PC-9 (cell line): ENCODE measurements around the gene RRM2.

Source experiments
- CTCF ChIP-seq: fragments of 200-600 bp; sonication (generic); conservative IDR thresholded peaks from 2 replicates; pipeline ENCODE4 v1.6.1; 2017; ENCODE audit warnings: mixed run types, antibody characterized with exemption, mild to moderate bottlenecking, moderate library complexity
- EZH2 ChIP-seq: fragments of 200-600 bp; sonication (generic); IDR thresholded peaks from 2 replicates; pipeline ENCODE4 v1.8.0; 2017; ENCODE audit warnings: antibody characterized with exemption, low read depth

GRCh38 chr2:10168221-10168620, 45.7 kb downstream of the RRM2 start:
- TF ChIP-seq EZH2, result no peak
- no peak for TF ChIP-seq CTCF
